ENCODE data around the gene PRKCD.

GRCh38 chr3:53226841-53227407 is 65.9 kb downstream of the PRKCD start:
- TF ChIP-seq CTCF (conservative IDR thresholded peaks at IDR 0.05; ENCODE audit: low read length) (no peak), EZH2phosphoT487 (IDR thresholded peaks at IDR 0.05; ENCODE audit: borderline replicate concordance) (no peak)

Data from Loucy (cell line).